SIG-M5 treated with dmso at 0.1 percent for 504 hours (cell line): ENCODE results near the gene SLC66A2.
"Not testable (repeated sequence)": the region's sequence is repeated elsewhere in the genome, so short reads cannot be mapped to it uniquely, and the experiment has no call there.

Source experiments
- DNase-seq: peaks from one replicate; lab custom pipeline; 2025; ENCODE audit not compliant: unreplicated experiment; lab: John Stamatoyannopoulos, UW

SLC66A2 gene

GRCh38 chr18:79971211-79971952 lies 19.9 kb upstream of the SLC66A2 start:
- DNase-seq = no peak

DNA sequence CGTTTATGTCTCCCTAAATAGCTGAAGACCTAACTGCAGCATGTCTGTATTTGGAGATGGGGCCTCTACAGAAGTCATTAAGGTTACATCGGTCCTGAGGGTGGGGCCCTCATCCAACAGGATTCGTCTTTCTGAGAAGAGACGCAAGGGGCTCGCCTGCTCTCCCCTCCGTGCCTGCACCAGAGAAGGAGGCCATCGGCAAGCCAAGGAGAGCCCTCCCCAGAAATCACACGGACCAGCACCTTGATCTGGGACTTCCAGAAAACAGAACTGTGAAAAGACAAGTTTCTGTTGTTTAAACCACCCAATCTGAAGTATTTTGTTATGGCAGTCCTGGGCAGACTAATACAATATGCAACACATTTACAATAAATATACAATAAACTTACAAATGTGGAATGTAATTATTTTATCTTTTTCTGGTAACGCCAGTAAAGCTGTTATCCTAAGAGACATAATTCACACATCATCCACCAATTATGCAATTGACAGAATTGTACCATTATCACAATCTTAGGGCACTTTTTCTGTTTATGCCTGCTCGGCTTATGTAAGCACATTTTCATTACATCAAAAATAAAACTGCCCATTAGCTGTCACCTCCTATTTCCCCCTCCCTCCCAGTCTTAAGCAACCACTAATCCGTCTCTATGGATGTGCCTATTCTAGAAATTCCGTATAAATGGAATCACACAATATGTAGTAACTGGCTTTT lies 19.1 kb upstream of the SLC66A2 start:
- DNase-seq = no peak

DNA sequence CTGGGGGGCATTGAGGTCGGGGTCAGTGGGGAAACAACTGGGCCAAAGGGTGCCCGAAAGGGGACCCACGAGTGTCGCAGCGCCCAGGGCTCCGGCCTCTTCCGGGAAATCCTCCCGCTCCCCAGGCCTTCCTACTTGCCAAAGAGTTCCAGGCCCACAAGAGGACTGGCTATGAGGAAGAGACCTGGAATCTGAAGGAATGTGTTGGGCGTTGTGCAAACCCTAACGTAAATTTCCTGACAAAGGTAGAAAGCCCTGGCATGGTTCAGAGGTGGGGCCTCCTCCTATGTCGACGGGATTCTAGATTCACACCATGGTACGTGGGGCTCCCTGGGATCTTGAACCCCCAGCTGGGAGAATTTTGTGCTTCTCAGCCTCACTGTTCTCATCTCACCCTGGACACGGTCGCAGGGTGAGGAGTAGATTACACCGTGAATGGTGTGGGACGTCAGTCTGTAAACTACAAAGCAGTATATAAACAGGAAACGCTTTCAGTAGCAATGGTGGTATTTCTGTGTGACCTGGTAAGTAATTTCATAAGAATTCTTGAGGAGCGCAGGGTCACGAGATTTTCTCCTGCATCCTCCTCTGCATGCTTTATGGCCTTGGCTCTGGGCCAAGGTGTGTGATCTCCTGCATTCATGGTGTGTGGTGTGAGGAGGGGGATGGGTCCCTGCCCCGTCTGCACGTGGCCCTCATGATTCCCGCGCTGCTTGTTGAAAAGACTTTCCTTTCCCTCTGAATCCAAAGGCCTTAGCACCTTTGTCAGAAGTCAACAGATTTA lies 13.9 kb upstream of the SLC66A2 start:
- peak; percentile 48 for DNase-seq

DNA sequence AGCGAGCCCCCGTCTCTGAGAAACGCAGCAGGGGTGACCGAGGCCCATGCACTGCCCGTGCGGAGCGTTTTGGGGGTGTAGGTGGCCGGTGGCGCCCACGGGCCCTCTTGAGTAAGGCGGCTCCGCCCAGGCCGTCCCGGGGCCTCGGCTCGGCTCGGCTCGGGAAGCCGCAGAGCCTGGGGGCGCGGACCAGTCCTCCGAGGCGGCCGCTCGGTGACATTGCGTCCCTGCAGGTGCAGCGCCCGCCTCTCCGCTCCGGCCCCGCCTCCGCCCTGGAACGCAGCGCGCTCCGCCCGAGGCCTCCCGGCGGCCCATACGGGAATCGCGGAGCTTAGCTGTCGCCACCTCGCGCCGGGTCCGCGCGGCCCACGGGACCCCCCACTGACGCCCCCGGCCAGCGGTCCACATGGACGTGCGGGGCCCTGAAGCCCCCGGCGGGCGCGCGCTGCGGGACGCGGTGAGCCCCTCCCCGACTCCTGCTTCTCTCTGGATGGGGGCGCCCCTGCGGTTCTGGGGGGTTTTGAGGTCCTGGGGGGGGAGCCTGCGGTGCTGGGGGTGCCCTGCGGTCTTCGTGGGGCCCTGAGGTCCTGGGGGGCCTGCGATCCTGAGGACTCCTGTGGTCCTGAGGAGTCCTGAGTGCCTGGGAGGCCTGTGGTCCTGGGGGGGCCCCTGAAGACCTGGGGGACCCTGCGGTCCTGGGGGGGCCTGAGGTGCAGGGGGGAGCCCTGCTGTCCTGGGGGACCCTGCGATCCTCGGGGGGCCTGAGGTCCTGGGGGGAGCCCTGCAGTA lies 13.1 kb upstream of the SLC66A2 start, which contains the start of gene HSBP1L1:
TSS of gene HSBP1L1 (plus strand) at position 314 of the 789 bp plus-strand sequence. CDS start at position 407, 93 bp downstream.
- peak; percentile 33 for DNase-seq

- DNase-seq = no peak
Observed at GRCh38 chr18:79963658-79964329, 12.3 kb upstream of the SLC66A2 start.

DNA sequence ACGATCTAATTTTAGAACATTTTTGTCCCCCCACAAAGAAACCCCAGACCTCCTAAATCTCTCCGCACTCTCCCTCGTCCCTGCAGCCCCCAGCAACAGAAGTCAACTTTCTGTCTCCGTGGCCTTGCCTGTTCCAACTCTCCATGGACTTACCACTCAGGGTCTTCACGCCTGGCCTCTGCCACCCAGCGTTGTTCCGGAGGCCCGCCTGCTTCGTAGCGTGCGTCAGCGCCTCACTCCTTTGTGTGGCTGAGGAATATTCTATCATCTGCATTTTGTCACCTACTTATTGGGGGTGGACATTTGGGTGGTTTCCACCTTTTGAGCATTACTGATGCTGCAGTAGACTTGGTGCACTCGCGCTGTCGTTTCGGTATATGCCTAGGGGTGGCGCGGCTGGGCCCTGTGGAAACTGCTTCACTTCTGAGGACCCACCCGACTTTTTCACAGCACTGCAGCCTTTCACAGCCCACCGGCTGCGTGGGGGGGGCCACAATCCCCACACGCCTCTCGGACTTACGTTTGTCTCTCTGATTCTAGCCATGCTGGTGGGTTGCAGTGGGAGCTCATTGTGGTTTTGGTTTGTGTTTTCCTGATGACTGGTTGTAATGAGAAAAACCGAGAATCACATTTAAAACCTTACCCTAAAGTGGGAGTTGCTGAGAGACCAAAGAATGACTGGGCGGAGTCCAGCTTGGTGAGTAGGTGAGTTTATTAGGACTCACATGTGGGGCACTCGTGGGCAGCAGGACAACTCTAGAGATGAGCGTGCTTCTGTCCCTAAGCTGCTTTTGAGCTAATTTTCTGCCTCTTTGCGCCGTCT lies 11.6 kb upstream of the SLC66A2 start:
- no peak for DNase-seq

DNA sequence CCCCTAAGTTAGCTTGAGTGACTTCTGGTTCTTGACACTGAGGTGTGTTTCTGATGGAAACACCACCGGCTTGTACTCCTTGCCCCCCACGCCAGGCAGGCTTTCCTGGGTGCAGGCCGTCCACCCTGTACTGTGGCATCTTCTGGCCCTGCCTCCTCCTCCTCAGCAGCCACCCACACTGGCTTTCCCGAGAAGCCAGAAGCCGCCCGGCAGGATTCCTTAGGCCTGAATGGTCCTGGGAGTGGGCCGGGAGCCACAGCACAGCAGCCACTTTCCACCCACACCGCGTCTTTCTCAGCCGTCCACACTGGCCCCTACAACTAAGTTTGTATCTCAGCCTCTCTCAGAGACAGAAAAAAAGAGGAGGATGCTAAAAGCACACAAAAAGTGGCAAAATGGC lies 10.9 kb upstream of the SLC66A2 start:
- DNase-seq = no peak

DNA sequence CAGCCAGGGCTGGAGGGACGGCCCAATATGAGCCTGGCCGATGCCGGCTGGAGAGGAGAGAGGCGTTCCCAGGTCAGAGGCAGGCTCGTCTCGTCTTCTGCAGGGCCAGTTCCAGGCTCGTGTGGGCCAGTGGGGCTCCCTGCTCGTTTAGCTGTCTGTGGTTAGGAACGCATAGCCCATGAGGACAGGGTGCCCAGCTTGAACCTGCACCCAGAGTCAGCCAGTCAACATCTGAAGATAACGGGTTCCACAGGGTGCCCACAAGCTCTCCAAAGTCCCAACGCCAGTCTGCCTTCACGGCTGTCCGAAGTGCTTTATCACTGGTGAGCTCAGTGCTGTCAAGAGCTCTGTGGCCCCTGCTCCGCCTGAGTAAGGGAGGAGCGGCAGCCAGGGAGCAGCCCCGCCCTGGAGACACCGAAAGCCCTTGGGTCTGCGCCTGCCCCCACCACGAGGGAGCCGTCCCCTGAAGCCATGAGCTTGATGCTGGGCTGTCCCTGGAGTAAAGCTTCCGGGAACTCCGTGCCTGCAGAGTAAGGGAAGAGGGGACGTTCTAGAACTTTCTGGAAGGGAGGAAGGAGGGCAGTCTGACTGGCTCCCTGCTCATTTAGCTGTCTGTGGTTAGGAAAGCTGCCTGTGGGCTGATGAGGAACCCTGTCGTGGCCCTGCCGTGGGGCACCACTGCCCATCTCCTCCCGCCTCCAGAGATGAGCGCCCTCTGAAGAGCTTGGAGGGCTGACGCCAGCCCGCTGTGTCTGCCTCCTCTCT lies 10.3 kb upstream of the SLC66A2 start:
- no peak for DNase-seq

DNA sequence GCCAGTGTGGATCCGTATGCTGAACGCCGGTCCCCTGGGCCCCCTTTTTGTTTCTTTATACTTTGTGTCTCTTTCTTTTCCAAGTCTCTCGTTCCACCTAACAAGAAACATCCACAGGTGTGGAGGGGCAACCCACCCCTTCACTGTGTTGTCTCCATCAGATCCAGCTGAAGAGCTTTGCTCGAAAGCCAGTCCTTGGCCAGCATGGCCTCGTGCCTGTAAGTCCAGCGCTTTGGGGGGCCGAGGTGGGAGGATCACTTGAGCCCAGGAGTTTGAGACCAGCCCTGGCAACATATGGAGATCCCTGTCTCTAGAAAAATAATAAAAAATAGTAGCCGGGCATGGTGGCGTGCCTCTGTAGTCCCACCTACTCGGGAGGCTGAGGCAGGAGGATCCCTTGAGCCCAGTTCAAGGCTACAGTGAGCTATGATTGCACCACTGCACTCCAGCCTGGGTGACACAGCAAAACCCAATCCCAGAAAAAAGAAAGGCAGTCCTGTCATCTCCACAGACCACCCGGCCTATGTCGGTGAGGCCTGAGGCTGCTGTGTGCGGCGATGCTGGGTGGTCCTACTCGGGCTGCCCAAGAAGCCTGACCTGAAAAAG lies 9.6 kb upstream of the SLC66A2 start:
- DNase-seq = no peak

GRCh38 chr18:79960161-79960801 lies 8.8 kb upstream of the SLC66A2 start:
- not testable (repeated sequence) for DNase-seq

DNA sequence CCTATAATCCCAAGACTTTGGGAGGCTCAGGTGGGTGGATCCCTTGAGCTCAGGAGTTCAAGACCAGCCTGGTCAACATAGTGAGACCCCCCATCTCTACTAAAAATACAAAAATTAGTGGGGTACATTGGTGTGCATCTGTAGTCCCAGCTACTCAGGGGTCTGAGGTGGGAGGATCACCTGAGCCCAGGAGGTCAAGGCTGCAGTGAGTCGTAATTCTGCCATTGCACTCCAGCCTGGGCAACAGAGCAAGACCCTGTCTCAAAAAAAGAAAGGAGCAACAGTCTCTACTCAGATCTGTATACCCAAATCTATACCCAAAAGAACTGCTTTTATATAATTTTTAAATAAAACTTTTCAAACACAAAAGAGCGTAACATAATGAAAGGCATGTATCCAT lies 7.5 kb upstream of the SLC66A2 start:
- DNase-seq = no peak

- no peak for DNase-seq
Observed at GRCh38 chr18:79956276-79956675, 4.8 kb upstream of the SLC66A2 start.

GRCh38 chr18:79955302-79956075 lies 4.0 kb upstream of the SLC66A2 start:
- DNase-seq = no peak

DNA sequence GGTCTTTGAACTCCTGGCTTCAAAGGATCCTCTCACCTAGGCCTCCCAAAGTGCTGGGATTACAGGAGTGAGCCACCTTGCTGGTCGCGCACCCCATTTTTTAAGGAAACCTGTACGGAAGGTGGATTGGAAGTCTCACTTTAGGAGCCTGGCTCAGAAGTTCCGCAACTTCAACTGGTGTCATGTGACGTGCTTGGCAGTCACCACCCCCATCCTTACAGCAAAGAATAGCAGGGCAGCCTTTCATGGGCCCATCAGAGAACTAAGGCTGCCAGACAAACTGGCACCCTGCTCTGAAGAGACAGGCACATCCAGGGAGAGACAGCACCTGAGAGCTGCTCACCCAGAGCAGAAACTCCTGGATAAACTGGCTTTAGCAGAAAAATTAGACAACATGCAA lies 3.3 kb upstream of the SLC66A2 start:
- no peak for DNase-seq

- DNase-seq = no peak
Observed at GRCh38 chr18:79953971-79954651, 2.7 kb upstream of the SLC66A2 start.

DNA sequence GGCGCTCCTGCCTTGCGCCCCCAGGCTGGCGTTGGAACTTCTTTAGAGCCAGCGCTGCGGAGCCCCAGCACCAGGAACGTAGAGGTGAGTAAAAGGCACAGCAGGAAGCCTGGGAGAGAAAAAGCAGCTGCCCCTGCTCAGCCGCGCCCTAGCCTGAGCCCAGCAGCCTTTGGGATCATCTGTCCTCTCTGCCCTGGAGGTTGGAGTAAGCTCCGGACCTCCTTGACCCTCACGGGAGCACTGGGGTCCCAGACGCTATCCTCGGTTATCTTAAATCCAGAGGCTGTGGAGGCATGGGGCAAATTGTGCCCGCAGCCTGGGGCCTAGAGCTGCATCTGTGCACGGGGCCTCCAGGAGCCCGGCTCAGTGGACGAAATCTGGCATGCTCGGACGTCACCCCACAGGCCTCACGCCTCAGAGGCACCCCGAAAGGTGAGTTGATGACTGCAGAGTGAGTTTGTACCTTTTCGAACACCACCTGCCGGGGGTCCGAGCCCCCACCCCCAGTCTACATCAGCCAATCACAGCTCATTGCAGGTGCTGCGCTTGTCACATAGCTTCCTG lies 1.6 kb upstream of the SLC66A2 start:
- no peak for DNase-seq
